HG02840 (cell line): Measurements from ENCODE around the gene COQ7.

Experiments used
- ATAC-seq: cut with Tn5 transposase; IDR thresholded peaks from one replicate; pipeline ENCODE4 v1.9.1; 2021; ENCODE audit warnings: mild to moderate bottlenecking, moderate library complexity, moderate number of reproducible peaks; ENCODE audit not compliant: unreplicated experiment, low FRiP score

The COQ7 gene

GRCh38 chr16:19067349-19068236 is at the start of gene COQ7:
COQ7 (plus strand) TSS chr16:19067614; CDS start chr16:19067665, 51 bp downstream.
- ATAC-seq = peak; percentile 93

- ATAC-seq = no peak
These were observed 46.7 kb upstream of the COQ7 start for GRCh38 chr16:19020689-19021088.

- ATAC-seq = no peak
These were observed 45.7 kb upstream of the COQ7 start for GRCh38 chr16:19021747-19022146.

GRCh38 chr16:19027416-19027815 is 40.0 kb upstream of the COQ7 start:
- ATAC-seq = no peak

GRCh38 chr16:19029980-19030379 is 37.4 kb upstream of the COQ7 start:
- ATAC-seq = no peak

GRCh38 chr16:19031738-19032137 is 35.7 kb upstream of the COQ7 start:
- ATAC-seq = no peak

- no peak for ATAC-seq
These were observed 33.7 kb upstream of the COQ7 start for GRCh38 chr16:19033761-19034160.

GRCh38 chr16:19040400-19040799 is 27.0 kb upstream of the COQ7 start:
- ATAC-seq = no peak

GRCh38 chr16:19044769-19045168 is 22.6 kb upstream of the COQ7 start:
- ATAC-seq = no peak

GRCh38 chr16:19046062-19046461 is 21.4 kb upstream of the COQ7 start:
- ATAC-seq = no peak

GRCh38 chr16:19062706-19063105 is 4.7 kb upstream of the COQ7 start:
- no peak for ATAC-seq

- ATAC-seq = no peak
These were observed 446 bp upstream of the COQ7 start for GRCh38 chr16:19066988-19067348.

- ATAC-seq = no peak
These were observed 912 bp downstream of the COQ7 start for GRCh38 chr16:19068237-19068815.

- no peak for ATAC-seq
These were observed 4.7 kb downstream of the COQ7 start for GRCh38 chr16:19071811-19072777.

GRCh38 chr16:19073344-19073743 is 5.9 kb downstream of the COQ7 start:
- no peak for ATAC-seq

- no peak for ATAC-seq
These were observed 6.4 kb downstream of the COQ7 start for GRCh38 chr16:19073863-19074262.

GRCh38 chr16:19075511-19075910 is 8.1 kb downstream of the COQ7 start:
- ATAC-seq = no peak

- ATAC-seq = no peak
These were observed 10.5 kb downstream of the COQ7 start for GRCh38 chr16:19077879-19078278.

GRCh38 chr16:19083670-19084069 is 16.3 kb downstream of the COQ7 start:
- ATAC-seq = no peak

- ATAC-seq = no peak
These were observed 16.7 kb downstream of the COQ7 start for GRCh38 chr16:19084139-19084538.

GRCh38 chr16:19084879-19085278 is 17.5 kb downstream of the COQ7 start:
- no peak for ATAC-seq
